Measurements from ENCODE around the gene SOX6.

- no peak for TF ChIP-seq CTCF (IDR thresholded peaks at IDR 0.05)
- no peak for TF ChIP-seq POLR2A (IDR thresholded peaks at IDR 0.05)
These were observed 171.3 kb downstream of the SOX6 start for GRCh38 chr11:16185042-16185441.
